Activated CD4-positive, alpha-beta T cell treated with anti-CD3 and anti-CD28 coated beads for 36 hours (primary cell): ENCODE results near the gene ARHGEF4. TPM values are rescaled to one million over a fixed set of nuclear protein-coding genes. Genes with fewer than 3 reads are reported as not detected.

Experiments used
- ATAC-seq: fragments of 200-7000 bp; cut with Tn5 transposase; one replicate; pipeline ENCODE4 v1.10.0; 2021; ENCODE audit warnings: mild to moderate bottlenecking, moderate library complexity
- CTCF ChIA-PET: fragments of 350-600 bp; sonication (Branson Sonifier 250); formaldehyde crosslinking; loops from one replicate; lab custom pipeline; 2021; ENCODE audit warnings: antibody characterized with exemption; lab: Charles Lee
- POLR2A ChIA-PET: fragments of 350-600 bp; sonication (Branson Sonifier 250); formaldehyde crosslinking; loops from one replicate; lab custom pipeline; 2021; ENCODE audit warnings: antibody characterized with exemption, inconsistent platforms; lab: Charles Lee
- DNase-seq: peaks from one replicate; pipeline ENCODE4 v3.0.0-alpha.2; 2020
- H3K27ac Mint-ChIP-seq: one replicate; pipeline ENCODE4 v1.8.0; 2021; ENCODE audit warnings: mixed read lengths
- H3K27me3 Mint-ChIP-seq: one replicate; pipeline ENCODE4 v1.8.0; 2021; ENCODE audit warnings: mixed read lengths
- H3K36me3 Mint-ChIP-seq: one replicate; pipeline ENCODE4 v1.8.0; 2021; ENCODE audit warnings: low read depth, mixed read lengths
- H3K4me1 Mint-ChIP-seq: one replicate; pipeline ENCODE4 v1.8.0; 2021; ENCODE audit warnings: mixed read lengths
- H3K4me3 Mint-ChIP-seq: one replicate; pipeline ENCODE4 v1.8.0; 2021; ENCODE audit warnings: mild to moderate bottlenecking, moderate library complexity, mixed read lengths
- H3K9me3 Mint-ChIP-seq: one replicate; pipeline ENCODE4 v1.8.0; 2021; ENCODE audit warnings: low read depth, mixed read lengths
- intact Hi-C, 2 experiments: fragments of 100-400 bp; cut with DNase I in 1 of 2; cut with micrococcal nuclease in 1 of 2; formaldehyde crosslinking; loops; one replicate each; pipeline versions ENCODE4 v1.14.2 to v1.15.1; 2022 to 2024; cut with DNase I, micrococcal nuclease
- total RNA-seq, 2 experiments: library from RNA; stranded (reverse); gene quantifications; one replicate each; pipeline ENCODE4 v1.2.3, GENCODE V29; 2021

The ARHGEF4 gene
- total RNA-seq, 2 experiments from 2014 or later = 1.2 to 1.9 TPM

- peak overlapping the region; percentile 81 for H3K4me3 Mint-ChIP-seq
- intact Hi-C loops = loop anchor here (5.0 to 10.0 kb wide), 4 partner anchors 272 to 720 kb away; no protein-coding TSS in a partner anchor
- H3K9me3 Mint-ChIP-seq = no peaks in the 10 kb centered on the region
- H3K27me3 Mint-ChIP-seq = no peaks in the 10 kb centered on the region
- peaks cover 17% of the 10 kb centered on the region for H3K4me1 Mint-ChIP-seq
- ATAC-seq = no peak
- peak overlapping the region; percentile 19 for H3K27ac Mint-ChIP-seq
- no peak for DNase-seq
- CTCF ChIA-PET = interaction anchor here (0.7 to 0.9 kb wide), 3 partner anchors 9 to 398 kb away, joined by 3 to 5 read pairs (median 4); no protein-coding TSS in a partner anchor
- POLR2A ChIA-PET = no interaction called here
- H3K36me3 Mint-ChIP-seq = peaks cover 7% of the 10 kb centered on the region
Measured at GRCh38 chr2:131094463-131095281, 258.0 kb downstream of the ARHGEF4 start.

Other genes starting within 250 kb of the ARHGEF4 start
- not detected for gene CFC1, start 237.3 kb upstream of the ARHGEF4 start, total RNA-seq
- not detected for gene POTEJ, start 225.5 kb upstream of the ARHGEF4 start, total RNA-seq
- not detected for gene GPR148, start 107.8 kb upstream of the ARHGEF4 start, total RNA-seq
- gene AMER3, start 81.4 kb upstream of the ARHGEF4 start, total RNA-seq = not detected